H1 (cell line): Measurements from ENCODE around the gene ARHGEF2. TPM values are rescaled to one million over a fixed set of nuclear protein-coding genes. Genes with fewer than 3 reads are reported as not detected.

Experiments used
- CTCF ChIA-PET: fragments of 300-600 bp; sonication (Branson Sonifier 250); formaldehyde crosslinking; loops from one replicate; lab custom pipeline; 2021; ENCODE audit not compliant: partially characterized antibody; lab: Charles Lee
- POLR2A ChIA-PET: fragments of 300-600 bp; sonication (Branson Sonifier 250); formaldehyde crosslinking; loops from one replicate; lab custom pipeline; 2021; ENCODE audit warnings: inconsistent platforms; ENCODE audit not compliant: partially characterized antibody; lab: Charles Lee
- DNase-seq, 2 experiments: peaks; one replicate each; pipeline versions ENCODE4 v3.0.0 to v3.0.0-alpha.2; 2010 to 2022; ENCODE audit warnings: low spot score in 2 of 2, low read depth in 1 of 2, mixed read lengths in 1 of 2
- FAIRE-seq: peaks from 2 replicates; lab custom pipeline; 2011; peaks lifted over from hg19 to GRCh38; lab: Jason Lieb, UNC
- H2AFZ ChIP-seq: 2 replicates; pipeline ENCODE4 v1.8.1; 2012; ENCODE audit warnings: low read length, inconsistent platforms
- H2AK5ac ChIP-seq: 2 replicates; pipeline ENCODE4 v1.6.1; 2013; ENCODE audit warnings: low read depth, low read length
- H2BK120ac ChIP-seq: replicated peaks from 2 replicates; pipeline ENCODE3; 2013; ENCODE audit warnings: low read depth, low read length, inconsistent platforms
- H2BK12ac ChIP-seq: 2 replicates; pipeline ENCODE4 v1.6.1; 2013; ENCODE audit warnings: low read depth, low read length
- H2BK15ac ChIP-seq: 2 replicates; pipeline ENCODE4 v1.6.1; 2013; ENCODE audit warnings: low read length
- H2BK20ac ChIP-seq: 2 replicates; pipeline ENCODE4 v1.6.1; 2013; ENCODE audit warnings: low read length
- H2BK5ac ChIP-seq: 2 replicates; pipeline ENCODE4 v1.6.1; 2013; ENCODE audit warnings: low read depth, low read length
- H3K14ac ChIP-seq: 2 replicates; pipeline ENCODE4 v1.6.1; 2013; ENCODE audit warnings: inconsistent platforms; ENCODE audit not compliant: insufficient read length
- H3K18ac ChIP-seq: 2 replicates; pipeline ENCODE4 v1.6.1; 2013; ENCODE audit warnings: low read length; ENCODE audit errors: extremely low read depth
- H3K23ac ChIP-seq: 2 replicates; pipeline ENCODE4 v1.6.1; 2013; ENCODE audit warnings: inconsistent platforms; ENCODE audit not compliant: insufficient read length
- H3K23me2 ChIP-seq: 2 replicates; pipeline ENCODE4 v1.6.1; 2013; ENCODE audit warnings: low read depth, low read length
- H3K27ac ChIP-seq: 2 replicates; pipeline ENCODE4 v1.6.1; 2011; ENCODE audit warnings: low read depth, low read length, inconsistent platforms
- H3K27me3 ChIP-seq, 4 experiments: replicated peaks in 1 of 4; 1 replicate in 1 of 4; 2 replicates in 3 of 4; pipeline versions ENCODE4 v1.6.1 to v1.8.1; 2011 to 2013; ENCODE audit warnings: low read length in 3 of 4, mild to moderate bottlenecking in 3 of 4, inconsistent platforms in 2 of 4, mixed read lengths in 2 of 4, moderate library complexity in 1 of 4; ENCODE audit not compliant: control insufficient read depth in 3 of 4, insufficient read depth in 3 of 4; ENCODE audit errors: extremely low read depth in 1 of 4
- H3K36me3 ChIP-seq, 4 experiments: 2 replicates each; pipeline versions ENCODE4 v1.6.1 to v1.8.1; 2011 to 2013; ENCODE audit warnings: mild to moderate bottlenecking in 4 of 4, low read length in 3 of 4, moderate library complexity in 2 of 4, control low read depth in 1 of 4, inconsistent platforms in 1 of 4; ENCODE audit not compliant: insufficient read depth in 4 of 4, control insufficient read depth in 2 of 4
- H3K4ac ChIP-seq: replicated peaks from 2 replicates; pipeline ENCODE3; 2013; ENCODE audit warnings: low read length, low read depth, mixed read lengths, inconsistent platforms; ENCODE audit not compliant: insufficient read length
- H3K4me1 ChIP-seq, 4 experiments: replicated peaks in 1 of 4; 1 replicate in 1 of 4; 2 replicates in 3 of 4; pipeline versions ENCODE4 v1.6.1 to v1.8.1; 2011 to 2013; ENCODE audit warnings: low read length in 3 of 4, inconsistent platforms in 2 of 4, mixed read lengths in 1 of 4; ENCODE audit not compliant: insufficient read depth in 4 of 4, control insufficient read depth in 3 of 4
- H3K4me2 ChIP-seq, 2 experiments: 2 replicates each; pipeline versions ENCODE4 v1.6.1 to v1.8.1; 2011 to 2013; ENCODE audit warnings: low read depth in 2 of 2, low read length in 2 of 2, control low read depth in 1 of 2, inconsistent platforms in 1 of 2, mild to moderate bottlenecking in 1 of 2; ENCODE audit not compliant: insufficient read depth in 1 of 2
- H3K4me3 ChIP-seq, 4 experiments: fragments of 200-600, 300-600 bp in 1 of 4; sonication (generic), shearing (Covaris generic), sonication (Bioruptor Twin) in 1 of 4; 2 replicates each; pipeline versions ENCODE4 v1.5.1 to v1.8.1; 2011 to 2016; ENCODE audit warnings: low read length in 4 of 4, low read depth in 3 of 4, control low read depth in 2 of 4, inconsistent platforms in 2 of 4, mild to moderate bottlenecking in 2 of 4, mixed read lengths in 1 of 4, moderate library complexity in 1 of 4; ENCODE audit not compliant: insufficient read depth in 2 of 4; ENCODE audit errors: extremely low read depth in 1 of 4
- H3K56ac ChIP-seq: replicated peaks from 2 replicates; pipeline ENCODE3; 2013; ENCODE audit warnings: low read depth, mild to moderate bottlenecking, mixed read lengths, low read length, inconsistent platforms; ENCODE audit not compliant: insufficient read length
- H3K79me1 ChIP-seq: 2 replicates; pipeline ENCODE4 v1.6.1; 2013; ENCODE audit warnings: low read depth, low read length, control low read depth
- H3K79me2 ChIP-seq, 2 experiments: 2 replicates each; pipeline versions ENCODE4 v1.6.1 to v1.8.1; 2012 to 2013; ENCODE audit warnings: low read length in 2 of 2, mild to moderate bottlenecking in 2 of 2, inconsistent platforms in 1 of 2; ENCODE audit not compliant: insufficient read depth in 2 of 2, control insufficient read depth in 1 of 2
- H3K9ac ChIP-seq, 4 experiments: replicated peaks in 1 of 4; 1 replicate in 1 of 4; 2 replicates in 3 of 4; pipeline versions ENCODE4 v1.6.1 to v1.8.1; 2011 to 2013; ENCODE audit warnings: low read depth in 3 of 4, low read length in 3 of 4, control low read depth in 2 of 4, mild to moderate bottlenecking in 2 of 4, moderate library complexity in 2 of 4, inconsistent platforms in 1 of 4; ENCODE audit errors: extremely low read depth in 1 of 4
- H3K9me3 ChIP-seq, 2 experiments: 2 replicates each; pipeline versions ENCODE4 v1.6.1 to v1.8.1; 2012 to 2013; ENCODE audit warnings: mild to moderate bottlenecking in 2 of 2, moderate library complexity in 2 of 2, control low read depth in 1 of 2, inconsistent platforms in 1 of 2, low read depth in 1 of 2, low read length in 1 of 2, mixed read lengths in 1 of 2; ENCODE audit not compliant: insufficient read depth in 2 of 2
- H4K20me1 ChIP-seq, 2 experiments: replicated peaks in 1 of 2; 2 replicates each; pipeline versions ENCODE3 to v1.8.1; 2011 to 2013; ENCODE audit warnings: inconsistent platforms in 2 of 2, low read length in 2 of 2, mild to moderate bottlenecking in 1 of 2; ENCODE audit not compliant: insufficient read depth in 2 of 2, control insufficient read depth in 1 of 2
- H4K5ac ChIP-seq: 2 replicates; pipeline ENCODE4 v1.6.1; 2013; ENCODE audit warnings: low read length, low read depth, mixed read lengths, inconsistent platforms; ENCODE audit not compliant: insufficient read length
- H4K8ac ChIP-seq: 2 replicates; pipeline ENCODE4 v1.8.0; 2013; ENCODE audit warnings: mild to moderate bottlenecking, moderate library complexity, low read length, inconsistent platforms; ENCODE audit not compliant: insufficient read depth; ENCODE audit errors: extremely low read depth
- H4K91ac ChIP-seq: replicated peaks from 2 replicates; pipeline ENCODE3; 2013; ENCODE audit warnings: low read length, mixed read lengths, inconsistent platforms; ENCODE audit not compliant: insufficient read length
- CBX8 ChIP-seq: fragments of 300-800, 300-1000 bp; sonication (generic); IDR thresholded peaks from 2 replicates; pipeline ENCODE4 v1.7.1; 2016; ENCODE audit warnings: low read depth, low read length, borderline replicate concordance
- CHD2 ChIP-seq: IDR thresholded peaks from 2 replicates; pipeline ENCODE4 v1.6.1; 2012; ENCODE audit warnings: low read length, improper control_type of control experiment
- EGR1 ChIP-seq: IDR thresholded peaks from 2 replicates; pipeline ENCODE4 v1.6.1; 2011; ENCODE audit warnings: low read depth, low read length, borderline replicate concordance
- HDAC2 ChIP-seq, 2 experiments: fragments of 300-600 bp in 1 of 2; sonication (generic) in 1 of 2; IDR thresholded peaks; 2 replicates each; pipeline ENCODE4 v1.6.1; 2011 to 2012; ENCODE audit warnings: low read depth in 2 of 2, low read length in 2 of 2, mild to moderate bottlenecking in 2 of 2, moderate library complexity in 2 of 2, borderline replicate concordance in 1 of 2, inconsistent platforms in 1 of 2
- JUND ChIP-seq: IDR thresholded peaks from 2 replicates; pipeline ENCODE4 v1.6.1; 2011; ENCODE audit warnings: mild to moderate bottlenecking, improper control_type of control experiment, low read length
- KDM4A ChIP-seq: IDR thresholded peaks from one replicate; pipeline ENCODE4 v1.7.1; 2012; ENCODE audit warnings: low read depth, mild to moderate bottlenecking, moderate library complexity, low read length, inconsistent platforms; ENCODE audit not compliant: severe bottlenecking
- MAFK ChIP-seq: IDR thresholded peaks from 2 replicates; pipeline ENCODE4 v1.6.1; 2012; ENCODE audit warnings: low read depth, mild to moderate bottlenecking, improper control_type of control experiment, low read length
- NRF1 ChIP-seq: IDR thresholded peaks from 2 replicates; pipeline ENCODE4 v1.6.1; 2011; ENCODE audit warnings: mild to moderate bottlenecking, low read depth, low read length, improper control_type of control experiment
- RFX5 ChIP-seq: IDR thresholded peaks from 2 replicates; pipeline ENCODE4 v1.6.1; 2011; ENCODE audit warnings: low read depth, low read length, improper control_type of control experiment, borderline replicate concordance
- SAP30 ChIP-seq: fragments of 300-600 bp; sonication (generic); IDR thresholded peaks from 2 replicates; pipeline ENCODE4 v1.7.1; 2012; ENCODE audit warnings: low read length, moderate library complexity, mild to moderate bottlenecking, inconsistent platforms; ENCODE audit not compliant: insufficient read depth, insufficient replicate concordance
- SIX5 ChIP-seq: IDR thresholded peaks from 2 replicates; pipeline ENCODE4 v1.6.1; 2011; ENCODE audit warnings: mild to moderate bottlenecking, low read depth, low read length
- TAF1 ChIP-seq: IDR thresholded peaks from 2 replicates; pipeline ENCODE4 v1.6.1; 2011; ENCODE audit warnings: mild to moderate bottlenecking, low read depth, low read length
- USF2 ChIP-seq: IDR thresholded peaks from 2 replicates; pipeline ENCODE4 v1.6.1; 2011; ENCODE audit warnings: low read length, improper control_type of control experiment
- WGBS, 2 experiments: shearing (Covaris generic) in 1 of 2; methylation state at CpG; one replicate each; pipeline versions ENCODE4 v1.1.6 to v1.1.7; 2013 to 2015; ENCODE audit warnings: low lambda C conversion rate in 2 of 2, mixed read lengths in 2 of 2, inconsistent platforms in 1 of 2, low coverage in 1 of 2, missing lambda C conversion rate in 1 of 2; ENCODE audit not compliant: insufficient replicate concordance in 2 of 2, insufficient coverage in 1 of 2, insufficient read length in 1 of 2; ENCODE audit errors: extremely low coverage in 1 of 2, missing lambda C conversion rate in 1 of 2; 5-methylcytosine and 5-hydroxymethylcytosine counted together
- polyA plus RNA-seq, 7 experiments: library from polyadenylated mRNA; depleted of rRNA in 3 of 7; stranded (reverse) in 5 of 7; unstranded in 2 of 7; fragments of >200 nt in 5 of 7; fragments of 200-250 nt in 2 of 7; gene quantifications; 1 replicate in 5 of 7; 2 replicates in 1 of 7; 4 replicates in 1 of 7; pipeline versions ENCODE4 v1.2.1 to v1.2.3, GENCODE V29; 2011 to 2013; ENCODE audit warnings: missing spikeins in 2 of 7, mixed read lengths in 2 of 7
- total RNA-seq: library from RNA; stranded (reverse); fragmentation: NEBNext Ultra II Directional; extraction: Animal tissue kit (Norgen Biotek cat#: 25700); gene quantifications from 2 replicates; pipeline ENCODE4 v1.2.1, GENCODE V29; 2021

Gene ARHGEF2
- total and polyA plus RNA-seq, 2 of the 8 experiments (the other 6 are each of a cell fraction or from before 2014, with no cell fraction given), result 42.7 to 80.5 TPM

GRCh38 chr1:155904261-155904660 is 74.1 kb downstream of the ARHGEF2 start:
- Histone ChIP-seq H3K56ac (no peak overlapping the region), H2AFZ (no peak overlapping the region), H4K91ac (no peak overlapping the region), H3K23ac (no peak overlapping the region), H2AK5ac (no peak overlapping the region), H3K79me2 (no peaks in the 10 kb centered on the region), H3K4me1 (no peaks in the 10 kb centered on the region), H3K27ac (no peak overlapping the region), H3K23me2 (no peaks in the 10 kb centered on the region), H2BK5ac (no peak overlapping the region), H4K8ac (no peak overlapping the region), H2BK120ac (no peak overlapping the region), H2BK20ac (no peak overlapping the region), H2BK12ac (no peak overlapping the region), H4K20me1 (no peaks in the 10 kb centered on the region), H3K4me3 (no peak overlapping the region), H3K27me3 (no peaks in the 10 kb centered on the region), H3K36me3 (peaks cover 19 to 73% (median 39%) of the 10 kb centered on the region in 4 experiments), H4K5ac (no peak overlapping the region), H3K14ac (no peak overlapping the region), H2BK15ac (no peak overlapping the region), H3K4me2 (no peak overlapping the region), H3K4ac (no peak overlapping the region), H3K9me3 (no peaks in the 10 kb centered on the region), H3K18ac (no peak overlapping the region), H3K79me1 (no peaks in the 10 kb centered on the region), H3K9ac (no peak overlapping the region)
- DNase-seq (no peak), FAIRE-seq (no peak)
- ChIA-PET CTCF (interaction anchor here (0.6 to 1.3 kb wide), 3 partner anchors 9 to 396 kb away, joined by 3 to 4 read pairs (median 3); no protein-coding TSS in a partner anchor), POLR2A (interaction anchor here (0.6 to 1.1 kb wide), 2 partner anchors 12 to 17 kb away, joined by 3 to 6 read pairs; no protein-coding TSS in a partner anchor)
- 95% methylated on average over 12 of the region's 12 CpGs; no CpG with 5 or more reads in 1 of the 2 experiments for WGBS, 2 experiments
- TF ChIP-seq CBX8 (no peak), HDAC2 (IDR thresholded peaks at IDR 0.05; ENCODE audit: borderline replicate concordance in 1 of 2, low read depth in 2 of 2, low read length in 2 of 2) (no peak), SAP30 (no peak), TAF1 (no peak), JUND (no peak), USF2 (no peak), RFX5 (no peak), SIX5 (no peak), CHD2 (no peak), KDM4A (no peak), EGR1 (no peak), MAFK (no peak), NRF1 (no peak)
